Stimulated activated CD8-positive, alpha-beta memory T cell treated with anti-CD3 and anti-CD28 coated beads, Interleukin-12 subunit alpha, Interleukin-12 subunit beta, amount 100 ng/mL, for 1 hour (primary cell): Measurements from ENCODE around the gene ATP9A.
"Not testable (repeated sequence)": the region's sequence is repeated elsewhere in the genome, so short reads cannot be mapped to it uniquely, and the experiment has no call there.

Experiments
- DNase-seq: peaks from one replicate; pipeline ENCODE4 v3.0.0-alpha.2; 2020; ENCODE audit warnings: low read depth

Gene ATP9A

DNA sequence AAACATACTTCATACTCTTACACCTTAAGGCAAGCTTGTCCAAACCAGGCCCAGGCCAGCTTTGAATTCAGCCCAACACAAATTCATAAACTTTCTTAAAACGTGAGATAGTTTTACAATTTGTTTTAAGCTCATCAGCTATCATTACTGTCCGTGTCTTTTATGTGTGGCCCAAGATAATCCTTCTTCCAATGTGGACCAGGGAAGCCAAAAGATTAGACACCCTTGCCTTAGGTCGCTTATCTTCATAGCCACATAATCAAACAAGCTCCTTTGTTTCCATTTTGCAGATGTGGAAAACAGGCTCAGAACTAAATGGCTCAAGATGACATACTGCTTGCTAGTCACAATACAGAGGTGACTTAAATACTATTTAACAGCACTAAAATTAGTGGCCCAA lies 28.1 kb upstream of the ATP9A start:
- no peak for DNase-seq

- no peak for DNase-seq
Measured at GRCh38 chr20:51792960-51793359, 24.8 kb upstream of the ATP9A start.

GRCh38 chr20:51791626-51792025 lies 23.4 kb upstream of the ATP9A start:
- DNase-seq = no peak

DNA sequence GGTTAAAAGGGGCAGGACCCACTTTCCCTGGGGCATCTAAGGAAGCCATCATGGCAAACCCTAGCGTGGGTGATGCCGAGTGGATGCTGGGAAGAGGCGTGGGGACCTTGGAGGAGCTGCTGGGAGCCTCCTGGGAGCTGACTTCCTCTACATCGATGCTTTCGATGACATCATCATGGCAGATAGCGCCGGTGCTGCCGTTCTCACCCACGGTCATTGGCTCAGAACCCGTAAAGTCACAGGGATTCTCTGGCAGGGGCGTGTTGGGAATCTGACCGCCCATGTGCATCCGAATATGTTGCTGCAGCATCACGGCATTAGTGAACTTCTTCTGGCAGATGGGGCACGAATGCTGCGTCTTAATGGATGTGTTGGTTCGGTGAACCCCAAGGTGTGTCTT lies 22.1 kb upstream of the ATP9A start:
- DNase-seq = no peak

DNA sequence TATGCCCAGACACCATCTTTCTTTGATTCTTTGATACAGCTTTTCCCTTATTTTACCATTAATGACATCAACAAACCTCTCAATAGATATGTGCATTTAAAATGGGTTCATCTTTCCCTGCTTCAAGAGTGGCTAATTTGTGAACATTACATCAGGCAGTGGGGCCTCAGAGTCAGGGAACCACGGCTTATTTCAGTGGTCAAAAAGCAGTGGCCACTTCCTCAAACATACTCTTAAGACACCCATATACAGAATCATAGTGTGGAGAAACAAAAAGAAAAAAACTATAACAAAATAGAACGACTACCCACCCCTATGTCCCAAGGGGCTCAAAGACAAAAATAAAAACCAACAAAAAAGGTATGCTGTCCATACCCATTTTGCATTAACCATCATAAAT lies 21.2 kb upstream of the ATP9A start:
- DNase-seq = no peak

GRCh38 chr20:51788822-51789221 lies 20.6 kb upstream of the ATP9A start:
- DNase-seq = no peak

DNA sequence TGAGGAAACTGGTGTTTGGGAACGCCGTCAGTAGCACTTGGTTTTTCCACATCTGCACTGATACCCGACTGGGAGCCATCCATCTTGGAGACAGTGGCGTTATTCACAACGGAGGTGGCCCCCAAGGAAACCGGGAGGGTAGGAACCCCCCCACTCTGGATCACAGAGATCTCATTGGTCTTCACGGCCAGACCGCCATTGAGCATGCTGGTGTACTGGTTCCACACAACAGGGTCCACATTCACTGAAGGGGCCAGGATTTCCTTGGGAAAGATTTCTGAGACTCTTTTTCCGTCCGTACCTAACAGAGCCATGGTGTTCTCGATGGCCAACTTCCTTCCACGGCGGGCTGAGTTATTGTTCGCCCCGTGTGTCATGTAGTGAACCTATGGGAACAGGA lies 16.1 kb upstream of the ATP9A start:
- DNase-seq = no peak

DNA sequence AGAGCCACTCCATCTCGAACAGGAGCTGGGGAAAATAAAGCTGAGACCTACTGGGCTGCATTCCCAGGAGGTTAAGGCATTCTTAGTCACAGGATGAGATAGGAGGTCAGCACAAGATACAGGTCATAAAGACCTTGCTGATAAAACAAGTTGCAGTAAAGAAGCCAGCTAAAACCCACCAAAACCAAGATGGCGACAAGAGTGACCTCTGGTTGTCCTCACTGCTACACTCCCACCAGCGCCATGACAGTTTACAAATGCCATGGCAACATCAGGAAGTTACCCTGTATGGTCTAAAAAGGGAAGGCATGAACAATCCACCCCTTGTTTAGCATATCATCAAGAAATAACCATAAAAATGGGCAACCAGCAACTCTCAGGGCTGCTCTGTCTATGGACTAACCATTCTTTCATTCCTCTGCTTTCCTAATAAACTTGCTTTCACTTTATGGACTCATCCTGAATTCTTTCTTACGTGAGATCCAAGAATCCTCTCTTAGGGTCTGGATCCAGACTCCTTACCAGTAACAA lies 10.1 kb upstream of the ATP9A start:
- not testable (repeated sequence) for DNase-seq

GRCh38 chr20:51775241-51775640 lies 7.1 kb upstream of the ATP9A start:
- no peak for DNase-seq

- DNase-seq = no peak
Measured at GRCh38 chr20:51772236-51772635, 4.0 kb upstream of the ATP9A start.

DNA sequence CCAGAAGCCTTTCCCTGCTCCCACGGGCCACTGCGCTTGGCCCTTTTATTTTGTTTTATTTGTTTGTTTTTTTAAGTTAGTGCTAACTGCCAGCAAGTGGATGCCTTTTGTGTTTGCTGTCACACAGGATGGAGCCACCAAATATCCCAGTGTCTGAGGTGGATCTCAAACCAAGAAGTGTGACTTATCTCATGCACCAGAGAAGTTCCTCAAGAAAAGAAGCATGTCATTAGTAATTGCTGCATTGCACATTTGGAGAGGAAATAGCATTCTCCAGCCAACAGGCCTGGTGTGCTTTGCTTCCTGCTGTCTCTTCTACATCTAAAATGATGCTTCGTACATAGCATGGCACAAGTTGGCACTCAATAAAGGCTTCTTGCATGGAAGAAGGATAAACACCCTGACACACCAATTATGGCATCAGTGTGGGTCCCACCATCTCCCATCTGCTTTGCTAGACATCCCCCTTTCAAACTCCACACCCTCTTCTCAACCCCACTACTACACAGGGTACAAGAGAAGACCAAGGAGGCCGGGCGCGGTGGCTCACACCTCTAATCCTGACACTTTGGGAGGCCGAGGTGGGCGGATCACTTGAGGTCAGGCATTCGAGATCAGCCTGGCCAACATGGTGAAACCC lies 1.9 kb upstream of the ATP9A start:
- no peak for DNase-seq

GRCh38 chr20:51768759-51769517 lies 748 bp upstream of the ATP9A start:
- no peak for DNase-seq

GRCh38 chr20:51766994-51767866 lies 960 bp downstream of the ATP9A start:
- DNase-seq = peak; percentile 2

GRCh38 chr20:51765381-51765780 lies 2.8 kb downstream of the ATP9A start:
- DNase-seq = not testable (repeated sequence)

- DNase-seq = no peak
Measured at GRCh38 chr20:51763965-51764602, 4.1 kb downstream of the ATP9A start.

- no peak for DNase-seq
Measured at GRCh38 chr20:51760905-51761546, 7.2 kb downstream of the ATP9A start.

GRCh38 chr20:51759769-51760510 lies 8.2 kb downstream of the ATP9A start:
- DNase-seq = no peak

DNA sequence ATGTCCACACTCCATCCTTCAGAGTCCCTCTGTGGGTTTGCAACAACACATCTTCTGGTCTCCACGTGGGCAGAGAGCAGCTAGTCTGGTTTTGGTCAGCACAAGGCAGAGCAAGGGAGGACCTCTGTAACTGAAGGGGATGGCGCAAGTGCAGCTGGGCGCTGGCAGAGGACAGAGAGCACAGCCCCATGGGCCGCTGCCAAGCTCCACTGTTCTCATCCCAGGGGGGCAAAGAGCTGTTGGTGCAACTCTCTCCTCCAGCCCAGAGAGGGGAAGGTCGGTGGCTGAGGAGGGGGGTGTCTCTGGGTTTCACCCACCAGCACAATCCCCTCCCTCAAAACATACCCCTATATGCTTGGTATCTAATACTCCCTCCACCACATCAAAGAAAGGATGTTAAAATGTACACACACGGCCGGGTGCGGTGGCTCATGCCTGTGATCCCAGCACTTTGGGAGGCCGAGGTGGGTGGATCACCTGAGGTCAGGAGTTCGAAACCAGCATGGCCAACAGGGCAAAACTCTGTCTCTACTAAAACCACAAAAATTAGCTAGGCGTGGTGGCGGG lies 9.1 kb downstream of the ATP9A start:
- DNase-seq = no peak

DNA sequence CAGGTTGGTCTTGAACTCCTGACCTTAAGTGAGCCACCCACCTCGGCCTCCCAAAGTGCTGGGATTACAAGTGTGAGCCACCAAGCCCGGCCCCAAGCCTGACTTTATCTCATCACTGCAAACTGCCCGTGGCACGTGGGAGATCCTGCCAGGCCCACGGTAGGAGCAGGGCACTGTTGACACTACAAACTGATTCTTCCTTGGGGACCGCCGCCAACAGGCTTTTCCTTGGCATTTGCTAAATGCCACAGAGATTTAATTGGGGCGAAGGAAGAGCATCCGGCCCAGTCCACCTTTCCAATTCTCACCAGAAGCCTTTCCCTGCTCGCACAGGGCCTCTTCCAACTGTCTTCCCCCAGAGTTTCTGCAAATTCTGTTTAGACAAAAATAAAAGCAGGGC lies 11.0 kb downstream of the ATP9A start:
- DNase-seq = no peak

DNA sequence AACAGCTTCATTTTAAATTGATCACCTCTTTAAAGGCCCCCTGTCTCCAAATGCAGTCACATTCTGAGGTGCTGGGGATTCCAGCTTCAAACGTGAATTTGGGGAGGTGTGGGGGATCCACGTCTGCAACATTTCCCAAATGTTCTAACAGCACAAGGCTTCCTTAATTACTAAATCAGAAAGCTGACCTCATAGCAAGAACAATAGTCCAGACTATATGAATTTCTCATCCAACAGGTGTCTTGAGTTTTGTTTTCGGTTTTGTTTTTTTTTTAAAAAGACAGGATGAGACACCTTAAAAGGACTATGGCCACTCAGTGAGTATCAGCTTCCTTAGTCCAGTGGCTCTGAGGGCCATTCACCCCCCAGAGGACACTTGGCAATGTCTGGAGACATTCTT lies 11.5 kb downstream of the ATP9A start:
- DNase-seq = no peak

GRCh38 chr20:51753220-51753619 lies 15.0 kb downstream of the ATP9A start:
- not testable (repeated sequence) for DNase-seq
